LNCaP clone FGC (cell line): ENCODE data around the gene PGP.

Source experiments
- DNase-seq: peaks from one replicate; pipeline ENCODE4 v3.0.0-alpha.2; 2011; ENCODE audit warnings: low read depth
- H3K4me3 ChIP-seq: 2 replicates; pipeline ENCODE4 v1.5.1; 2011; ENCODE audit warnings: mild to moderate bottlenecking, low read depth, low read length, control low read depth
- CTCF ChIP-seq: IDR thresholded peaks from 2 replicates; pipeline ENCODE4 v1.5.1; 2012; ENCODE audit warnings: mild to moderate bottlenecking; ENCODE audit not compliant: control insufficient read depth, insufficient read depth; ENCODE audit errors: extremely low read depth

The PGP gene

GRCh38 chr16:2162676-2163118 lies 51.9 kb downstream of the PGP start:
- DNase-seq = no peak
- H3K4me3 ChIP-seq = no peak overlapping the region
- TF ChIP-seq CTCF = no peak

- no peak for TF ChIP-seq CTCF
- no peak overlapping the region for H3K4me3 ChIP-seq
- no peak for DNase-seq
Measured at GRCh38 chr16:2161911-2162310, 52.7 kb downstream of the PGP start.
